HTR-8/SVneo (cell line): ENCODE results near the gene PATJ.
"Not testable (repeated sequence)": the region's sequence is repeated elsewhere in the genome, so short reads cannot be mapped to it uniquely, and the experiment has no call there.

Experiments
- DNase-seq: peaks from one replicate; pipeline ENCODE4 v3.0.0; 2011; ENCODE audit warnings: low spot score, mixed read lengths; ENCODE audit not compliant: insufficient read length
- FAIRE-seq: peaks from 2 replicates; lab custom pipeline; 2011; peaks lifted over from hg19 to GRCh38; lab: Jason Lieb, UNC

PATJ gene

DNA sequence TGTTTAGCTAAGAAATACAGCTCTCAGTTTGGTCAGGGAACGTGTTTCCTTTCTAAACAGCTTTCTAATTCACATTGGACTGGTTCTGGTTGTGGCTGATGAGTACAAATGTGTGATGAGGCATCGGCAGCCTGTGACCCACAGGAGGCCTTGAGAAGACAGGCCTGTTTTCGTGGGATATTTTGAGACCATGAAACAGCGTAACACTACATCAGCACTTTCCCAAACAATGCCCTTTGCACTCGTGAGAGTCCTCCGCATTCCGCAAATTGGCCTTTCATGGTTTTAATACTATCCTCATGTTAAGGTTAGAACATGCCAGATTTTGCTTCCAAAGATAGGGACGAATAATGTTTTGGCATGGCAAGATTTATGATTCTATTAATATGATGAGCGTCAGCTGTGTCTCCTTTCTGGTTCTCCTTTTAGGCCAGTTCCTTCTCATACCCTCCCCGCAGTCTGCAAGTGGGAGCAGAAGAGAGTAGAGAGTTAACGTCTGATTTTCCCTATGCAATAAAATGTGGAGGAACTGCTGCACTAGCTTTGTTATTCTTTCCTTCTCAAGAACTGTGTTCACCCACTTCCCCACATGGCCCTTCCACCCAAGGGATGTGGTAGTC is 368.0 kb downstream of the PATJ start:
- DNase-seq: no peak
- no peak for FAIRE-seq

DNA sequence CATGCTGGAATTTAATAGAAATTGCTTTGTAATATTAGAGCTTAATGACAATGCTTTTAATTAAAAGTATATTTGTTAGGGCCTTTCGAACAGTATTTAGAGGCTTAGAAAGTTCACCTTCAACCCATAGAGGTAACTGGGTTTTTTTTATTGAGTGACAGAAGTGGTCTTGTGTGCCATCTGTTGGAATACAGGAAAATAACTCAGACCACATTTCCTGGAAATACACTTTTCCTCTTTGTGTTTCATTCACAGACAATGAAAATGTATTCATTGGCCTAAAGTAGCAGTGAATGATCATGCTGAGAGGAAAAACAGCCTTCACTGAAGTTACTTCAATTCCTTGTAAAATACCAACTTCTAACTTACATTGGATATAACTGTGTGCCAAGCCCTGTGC is 368.8 kb downstream of the PATJ start:
- FAIRE-seq: no peak
- no peak for DNase-seq

DNA sequence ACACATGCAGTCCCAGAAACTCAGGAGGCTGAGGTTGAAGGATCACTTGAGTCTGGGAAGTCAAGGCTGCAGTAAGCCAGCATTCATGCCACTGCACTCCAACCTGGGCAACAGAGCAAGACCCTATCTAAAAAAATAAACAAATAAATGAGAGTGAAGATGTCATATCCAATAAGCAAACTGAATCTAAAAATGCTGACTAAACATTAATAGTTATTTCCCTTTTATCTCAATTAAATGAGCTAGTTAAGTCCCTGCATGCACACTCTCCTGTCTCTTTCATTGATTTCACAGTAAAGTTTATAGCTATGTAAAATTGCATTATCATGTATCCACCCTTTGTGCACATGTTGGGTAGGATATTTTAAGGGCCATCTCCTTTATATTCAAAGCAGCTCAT is 371.2 kb downstream of the PATJ start:
- DNase-seq (no peak), FAIRE-seq (no peak)

DNA sequence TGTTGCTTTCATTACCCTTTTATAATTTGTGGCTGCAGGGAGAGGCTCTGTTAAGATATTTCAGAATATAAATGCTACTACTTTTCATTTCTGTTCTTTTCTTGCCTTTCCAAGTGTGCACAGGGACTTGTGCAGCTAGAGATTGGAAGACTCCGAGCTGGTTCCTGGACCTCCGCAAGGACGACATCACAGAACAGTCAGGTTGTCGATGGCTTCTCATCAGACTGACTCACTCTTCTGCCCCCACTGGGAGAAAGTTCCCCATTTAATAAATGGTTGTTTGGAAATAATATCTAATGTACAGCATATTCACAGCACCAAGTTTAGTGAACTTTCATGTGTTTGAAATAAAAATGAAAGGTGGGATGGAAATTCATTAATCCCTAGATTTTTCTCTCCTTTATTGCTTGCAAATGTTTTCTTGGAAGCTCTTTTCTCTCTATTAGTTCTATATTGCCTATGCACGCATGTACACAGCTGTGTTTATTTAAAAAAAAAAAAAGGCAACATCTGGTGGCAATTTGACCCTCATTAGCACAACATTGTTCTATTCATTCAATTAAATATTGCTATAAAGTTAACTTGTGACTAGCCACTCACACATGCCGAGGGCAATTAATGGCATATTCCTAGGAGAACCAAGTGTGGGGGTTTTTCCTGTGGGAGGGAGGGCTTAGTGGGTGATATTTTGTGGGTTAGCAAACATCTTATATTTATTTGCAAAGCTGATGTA is 374.9 kb downstream of the PATJ start:
- DNase-seq (no peak), FAIRE-seq (no peak)

DNA sequence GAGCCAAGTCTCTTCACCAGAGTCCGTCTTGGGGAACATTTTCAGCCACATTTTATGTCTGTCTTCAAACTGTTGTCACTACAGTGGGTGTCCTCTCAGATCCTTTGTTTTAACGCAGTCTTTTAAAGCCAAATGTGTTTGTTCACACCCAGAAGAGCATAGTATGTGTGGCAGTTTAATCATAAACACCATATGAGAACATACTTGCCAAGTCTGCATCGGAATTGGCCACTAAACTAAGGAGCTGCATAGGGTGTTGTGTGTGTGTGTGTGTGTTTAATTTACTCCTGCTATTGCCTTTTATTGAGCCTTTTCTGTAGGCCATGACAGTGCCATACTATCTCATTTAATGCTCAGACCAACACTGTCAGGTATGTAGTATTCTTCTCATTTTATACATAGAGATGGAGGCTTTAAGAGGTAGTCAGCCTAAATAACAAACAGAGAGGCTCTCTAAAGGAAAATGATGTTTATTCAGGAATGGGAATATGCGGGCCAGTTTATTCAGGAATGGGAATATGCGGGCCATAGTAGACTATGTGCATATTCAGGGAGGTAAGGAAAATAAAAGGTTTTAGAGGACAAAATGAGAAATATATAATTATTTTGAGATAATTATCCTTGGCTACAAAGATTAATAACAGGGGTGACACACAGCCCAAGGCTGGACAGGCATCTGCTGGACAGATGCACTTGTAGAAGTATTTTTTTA is 384.5 kb downstream of the PATJ start:
- no peak for FAIRE-seq
- DNase-seq: no peak

DNA sequence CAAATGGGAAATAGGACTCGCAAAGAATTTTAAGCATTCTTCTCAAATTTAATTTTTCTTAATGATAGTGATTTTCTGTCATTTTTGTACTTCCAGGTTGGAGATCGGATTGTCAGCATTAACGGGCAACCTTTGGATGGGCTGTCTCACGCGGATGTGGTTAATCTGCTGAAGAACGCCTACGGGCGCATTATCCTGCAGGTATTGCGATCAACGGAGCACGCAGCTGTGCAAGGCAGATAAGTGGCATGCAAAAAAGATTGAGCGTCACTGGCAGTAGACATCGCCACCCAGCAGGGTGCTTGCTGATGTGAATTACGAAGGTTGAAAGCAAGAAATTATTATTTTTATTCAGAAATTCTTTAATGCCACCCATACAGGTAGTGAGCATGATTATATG is 386.5 kb downstream of the PATJ start:
- FAIRE-seq: no peak

DNA sequence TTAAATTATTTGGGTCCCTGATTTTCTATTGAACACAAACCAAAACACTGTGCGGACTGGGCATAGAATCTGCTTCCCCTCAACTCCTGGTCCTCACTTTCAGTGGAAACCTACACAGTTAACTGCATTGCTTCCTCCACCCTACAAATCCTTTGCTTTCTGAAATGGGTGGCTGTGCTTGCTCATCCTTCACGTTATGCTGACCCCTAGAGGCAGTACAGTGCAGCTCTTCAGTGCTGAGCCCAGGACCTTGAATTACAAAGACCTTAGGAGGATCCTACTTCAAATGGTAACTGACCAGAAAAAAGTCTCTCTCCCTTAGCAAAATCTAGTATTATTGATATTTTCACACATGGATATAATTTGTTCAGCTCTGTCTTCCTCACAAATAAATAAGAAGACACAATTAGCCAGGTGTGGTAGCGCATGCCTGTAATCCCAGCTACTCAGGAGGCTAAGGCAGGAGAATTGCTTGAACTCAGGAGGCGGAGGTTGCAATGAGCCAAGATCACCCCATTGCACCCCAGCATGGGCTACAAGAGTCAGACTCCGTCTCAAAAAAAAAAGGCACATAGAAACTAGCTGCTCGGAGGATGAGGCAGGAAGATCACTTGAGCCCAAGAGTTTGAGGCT is 388.9 kb downstream of the PATJ start:
- DNase-seq: peak; percentile 65
- no peak for FAIRE-seq

More for the DNA sequence above, 386.5 kb downstream of the PATJ start:
- DNase-seq: no peak

DNA sequence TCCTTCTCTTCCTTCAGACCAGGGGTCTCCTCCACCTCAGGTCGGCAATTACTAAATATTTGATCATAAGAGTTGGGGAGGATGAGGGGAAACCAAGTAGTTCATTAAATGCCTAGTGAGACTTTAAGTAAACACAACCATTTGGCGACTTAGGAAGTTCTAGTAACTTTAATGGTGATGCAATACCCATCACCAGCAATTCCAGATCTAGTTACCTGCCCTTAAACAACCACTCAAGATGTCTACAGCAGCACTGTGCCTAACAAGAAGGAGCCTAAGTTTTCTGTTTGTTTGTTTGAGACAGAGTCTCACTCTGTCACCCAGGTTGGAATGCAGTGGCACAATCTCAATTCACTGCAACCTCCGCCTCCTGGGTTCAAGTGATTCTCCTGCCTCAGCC is 395.7 kb downstream of the PATJ start:
- no peak for FAIRE-seq
- DNase-seq: no peak

DNA sequence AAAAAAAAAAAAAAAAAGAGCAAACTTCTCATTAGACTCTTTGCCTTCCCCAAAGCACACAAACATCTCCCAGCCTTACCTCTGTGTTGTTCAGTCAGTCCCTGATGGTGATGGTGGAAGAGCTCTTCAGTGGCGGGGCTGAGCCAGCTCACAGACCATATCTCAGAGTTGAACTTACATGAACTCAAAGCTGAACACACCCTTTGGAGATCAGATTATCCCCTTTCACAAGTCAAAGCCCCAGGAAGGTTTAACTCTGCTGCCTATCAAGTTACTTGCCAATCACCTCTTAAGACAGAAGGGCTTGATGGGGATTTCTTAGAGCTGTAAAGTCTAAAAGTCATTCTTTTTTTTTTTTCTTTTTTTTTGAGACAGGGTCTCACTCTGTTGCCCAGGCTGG is 397.1 kb downstream of the PATJ start:
- DNase-seq: no peak
- FAIRE-seq: no peak

DNA sequence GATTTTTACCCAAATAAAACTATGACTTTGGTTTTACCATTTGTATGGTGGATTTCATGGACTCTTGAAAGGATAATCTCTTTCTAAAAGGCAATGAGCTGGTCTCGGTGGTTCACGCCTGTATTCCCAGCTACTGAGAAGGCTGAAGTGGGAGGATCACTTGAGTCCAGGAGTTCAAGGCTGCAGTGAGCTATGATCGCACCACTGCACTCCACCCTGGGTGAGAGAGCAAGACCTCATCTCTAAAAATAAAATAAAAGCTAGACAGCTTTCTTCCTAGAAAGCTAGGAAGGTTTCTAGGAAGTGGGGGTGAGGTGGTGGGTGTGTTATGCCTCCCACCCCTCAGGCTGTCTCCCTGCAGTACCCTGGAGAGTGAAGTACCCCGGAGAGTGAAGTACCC is 398.4 kb downstream of the PATJ start:
- no peak for FAIRE-seq

DNA sequence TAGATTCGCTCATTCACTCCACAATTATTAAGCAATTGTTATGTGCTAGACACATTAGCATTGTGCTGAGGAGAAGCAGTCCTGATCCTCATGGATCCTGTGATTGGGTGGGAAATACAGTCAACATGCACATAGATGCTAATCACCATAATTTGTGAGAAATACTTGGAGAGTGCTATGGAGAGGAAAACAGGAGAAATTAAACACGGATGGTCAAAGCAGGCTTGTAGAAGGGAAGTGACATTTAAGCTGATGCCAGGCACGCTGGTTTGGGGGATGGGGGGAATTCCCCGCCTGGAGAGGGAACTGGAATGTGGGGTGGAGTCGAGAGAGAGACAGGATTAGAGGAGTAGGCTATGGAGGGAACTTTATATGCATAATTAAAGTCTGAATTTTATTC is 400.2 kb downstream of the PATJ start:
- no peak for DNase-seq
- FAIRE-seq: no peak

More for the DNA sequence above, 398.4 kb downstream of the PATJ start:
- DNase-seq: no peak

DNA sequence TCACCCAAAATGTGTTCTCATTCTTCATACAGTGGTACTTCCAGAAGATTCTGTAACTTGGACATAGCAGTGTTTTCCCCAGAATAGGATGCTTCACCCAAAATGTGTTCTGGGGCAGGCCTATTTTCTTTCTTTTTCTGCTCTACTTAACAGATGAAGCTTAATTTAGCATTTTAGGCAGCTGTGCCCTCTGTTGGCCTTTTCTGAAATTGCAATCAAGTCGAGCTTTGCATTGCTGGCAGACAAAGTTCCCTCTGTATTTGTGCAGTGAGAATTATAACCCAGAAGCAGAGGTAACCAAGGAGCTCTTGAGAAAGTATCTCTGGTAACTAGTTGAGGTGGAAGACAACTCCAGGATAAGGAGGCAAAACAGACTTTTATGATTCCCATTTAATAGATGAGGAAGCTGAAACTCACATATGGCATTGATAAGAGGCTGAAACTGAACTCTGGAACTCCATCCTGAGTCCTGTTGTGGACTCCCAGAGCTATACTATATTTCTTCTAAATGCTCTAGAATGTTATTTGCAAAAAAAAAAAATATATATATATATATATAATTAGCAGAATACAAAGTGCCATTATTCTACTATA is 402.1 kb downstream of the PATJ start:
- no peak for FAIRE-seq
- DNase-seq: peak; percentile 27

DNA sequence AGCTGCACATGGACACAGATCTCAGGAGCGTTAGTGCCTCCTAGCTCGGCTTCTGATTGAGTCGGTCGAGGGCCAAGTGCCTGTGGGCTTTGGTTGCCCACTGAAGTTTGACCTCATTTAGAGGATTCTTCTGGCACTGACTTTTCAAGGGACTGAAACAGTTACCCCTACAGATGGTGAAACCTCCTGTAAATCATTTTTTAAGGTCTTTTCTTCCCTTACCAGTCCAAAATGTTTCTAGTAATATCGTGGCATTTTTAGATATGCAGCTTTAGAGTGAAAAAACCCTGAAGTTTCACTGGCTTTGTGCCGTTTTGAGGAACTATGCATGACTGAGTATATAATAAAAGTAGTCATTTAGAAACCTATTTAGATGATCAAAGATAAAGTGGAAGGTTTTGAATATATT is 417.7 kb downstream of the PATJ start:
- no peak for FAIRE-seq
- DNase-seq: no peak

DNA sequence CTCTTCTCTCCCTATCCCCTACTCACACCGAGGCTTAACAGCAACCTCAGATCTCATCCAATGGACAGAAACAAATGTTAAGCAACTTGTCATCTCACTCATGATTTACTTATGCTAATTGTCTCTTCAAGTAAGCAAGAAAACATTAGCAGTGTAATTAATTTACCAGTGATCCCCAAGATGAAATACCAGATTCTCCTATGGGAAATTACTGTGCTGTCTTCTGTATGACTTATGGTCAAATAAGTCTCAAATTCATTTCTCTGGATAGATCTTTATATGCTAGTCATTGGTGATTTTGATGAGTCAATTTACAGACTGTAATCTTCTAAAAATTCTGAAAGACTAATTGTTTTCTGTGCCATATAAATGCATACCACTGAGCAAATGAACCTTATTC is 419.4 kb downstream of the PATJ start:
- FAIRE-seq: no peak
- no peak for DNase-seq

DNA sequence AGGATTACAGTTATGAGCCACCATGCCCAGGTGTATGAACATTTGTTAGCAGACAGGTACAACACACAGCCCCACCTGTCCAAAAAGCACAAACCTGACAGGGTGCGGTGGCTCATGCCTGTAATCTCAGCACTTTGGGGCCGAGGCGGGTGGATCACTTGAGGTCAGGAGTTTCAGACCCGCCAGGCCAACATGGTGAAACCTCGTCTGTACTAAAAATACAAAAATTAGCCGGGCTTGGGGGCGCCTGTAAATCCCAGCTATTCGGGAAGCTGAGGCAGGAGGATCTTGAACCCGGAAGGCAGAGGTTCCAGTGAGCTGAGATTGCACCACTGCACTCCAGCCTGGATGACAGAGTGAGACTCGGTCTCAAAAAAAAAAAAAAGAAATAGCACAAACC is 428.1 kb downstream of the PATJ start:
- FAIRE-seq, DNase-seq: not testable (repeated sequence)

DNA sequence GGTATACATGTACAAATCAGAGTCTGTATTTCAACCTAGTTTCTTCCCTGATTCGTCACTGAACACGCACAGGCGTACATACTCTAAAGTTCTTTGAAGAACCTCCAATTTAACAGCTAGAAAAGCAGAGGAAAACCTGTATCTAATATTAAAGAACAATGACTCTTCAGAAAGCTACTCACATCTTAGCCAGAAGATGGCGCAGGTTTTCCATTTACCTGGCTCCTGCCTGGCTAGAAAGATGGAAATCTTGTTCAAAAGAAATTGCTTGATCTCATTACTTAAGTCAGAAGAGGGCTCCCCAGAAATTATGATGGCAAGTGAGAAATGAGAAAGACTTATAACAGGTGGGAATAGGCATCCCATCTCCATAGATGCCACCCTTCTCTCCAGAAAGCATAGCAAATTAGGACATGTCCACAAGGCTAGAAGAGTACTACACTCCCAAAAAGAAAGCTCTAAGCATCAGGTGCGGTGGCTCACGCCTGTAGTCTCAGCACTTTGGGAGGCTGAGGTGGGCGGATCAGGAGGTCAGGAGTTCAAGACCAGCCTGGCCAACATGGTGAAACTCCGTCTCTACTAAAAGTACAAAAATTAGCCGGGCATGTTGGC is 433.4 kb downstream of the PATJ start:
- no peak for FAIRE-seq
- peak; percentile 40 for DNase-seq

DNA sequence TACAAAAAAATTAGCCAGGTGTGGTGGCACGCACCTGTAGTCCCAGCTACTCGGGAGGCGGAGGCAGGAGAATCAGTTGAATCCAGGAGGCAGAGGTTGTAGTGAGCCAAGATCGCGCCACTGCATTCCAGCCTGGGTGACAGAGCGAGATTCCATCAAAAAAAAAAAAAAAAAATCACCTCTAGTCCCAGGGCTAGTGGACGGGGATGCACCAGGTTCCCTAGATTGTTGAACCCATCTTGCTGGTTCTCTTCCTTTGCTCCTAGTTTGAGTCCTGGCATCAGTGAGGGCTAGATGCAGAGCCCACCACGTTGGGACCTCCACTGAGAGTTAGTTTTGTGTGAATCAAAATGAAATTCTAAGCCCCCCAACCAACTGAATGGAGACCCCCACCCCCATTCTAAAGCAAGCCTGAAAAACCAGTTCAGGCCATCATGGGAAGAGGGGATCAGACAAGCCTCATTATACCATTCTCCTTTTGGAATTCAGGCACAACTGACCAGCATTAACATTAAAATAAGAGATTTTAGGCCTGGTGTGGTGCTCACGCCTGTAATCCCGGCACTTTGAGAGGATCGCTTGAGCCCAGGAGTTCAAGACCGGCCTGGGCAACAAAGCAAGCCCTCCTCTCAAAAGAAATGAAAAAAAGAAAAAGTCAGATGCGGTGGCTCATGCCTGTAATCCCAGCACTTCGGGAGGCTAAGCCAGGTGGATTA is 434.5 kb downstream of the PATJ start:
- FAIRE-seq: no peak

DNA sequence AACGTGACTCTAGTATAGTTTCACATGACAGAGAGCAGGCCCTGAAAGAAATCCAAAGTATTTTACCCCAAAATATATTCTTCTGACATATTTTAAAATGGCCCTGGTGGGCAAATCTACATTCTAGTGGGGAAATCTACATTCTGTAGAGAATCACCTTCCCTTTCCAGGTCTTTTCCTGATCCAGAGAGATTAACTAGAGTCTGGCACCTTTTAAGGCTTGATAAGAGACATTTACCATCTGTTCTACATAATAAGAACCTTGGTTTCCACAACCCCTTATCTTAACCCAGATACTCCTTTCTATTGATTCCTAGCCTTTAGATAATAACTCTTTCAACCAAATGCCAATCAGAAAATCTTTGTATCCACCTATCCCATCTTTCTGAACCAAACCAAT is 435.3 kb downstream of the PATJ start:
- DNase-seq (no peak), FAIRE-seq (no peak)

More for the DNA sequence above, 434.5 kb downstream of the PATJ start:
- no peak for DNase-seq

DNA sequence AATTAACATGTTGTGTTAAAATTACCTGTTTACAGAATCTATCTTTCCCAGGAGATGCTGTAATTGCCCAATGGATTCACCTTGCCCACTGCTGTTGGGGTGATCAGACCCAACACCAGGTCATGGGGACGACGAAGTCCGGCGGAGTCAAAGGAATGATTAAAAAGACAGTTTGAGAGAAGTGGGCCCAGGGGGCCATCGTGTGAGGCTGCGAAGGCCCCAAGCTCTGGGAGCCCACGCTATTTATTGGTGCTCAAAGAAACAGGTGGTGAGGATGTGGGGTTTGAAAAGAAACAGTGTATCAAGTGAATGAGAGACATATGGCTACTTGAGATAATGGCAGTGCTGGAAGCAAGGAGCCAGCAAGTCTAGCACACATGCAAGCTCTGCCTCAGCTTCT is 436.1 kb downstream of the PATJ start:
- FAIRE-seq (no peak), DNase-seq (no peak)
